Activated T-cell treated with anti-CD3 and anti-CD28 coated beads, Interleukin-2, amount 50 U/mL, for 48 hours (primary cell): ENCODE measurements around the gene MS4A4E.
"Not testable (repeated sequence)": the region's sequence is repeated elsewhere in the genome, so short reads cannot be mapped to it uniquely, and the experiment has no call there.

Experiments
- DNase-seq, 2 experiments: peaks; one replicate each; pipeline ENCODE4 v3.0.0-alpha.2; 2020

MS4A4E gene

DNA sequence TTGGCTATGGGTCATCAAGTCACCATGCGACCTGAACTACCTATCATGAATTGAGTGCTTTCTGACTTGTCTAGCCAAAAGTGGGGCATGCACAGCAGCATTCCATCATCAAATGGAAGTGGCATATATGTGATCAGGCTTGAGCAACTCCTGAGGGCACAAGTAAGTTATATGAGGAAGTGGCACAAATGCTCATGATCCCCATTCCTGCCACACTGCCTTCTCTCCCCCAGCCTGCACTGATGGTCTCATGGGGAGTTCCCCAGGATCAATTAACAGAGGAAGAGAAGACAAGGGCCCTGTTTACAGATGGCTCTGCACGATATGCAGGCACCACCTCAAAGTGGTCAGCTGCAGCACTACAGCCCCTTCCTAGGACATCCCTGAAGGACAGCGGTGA, 21.8 kb downstream of the MS4A4E start:
- DNase-seq, result no peak

DNA sequence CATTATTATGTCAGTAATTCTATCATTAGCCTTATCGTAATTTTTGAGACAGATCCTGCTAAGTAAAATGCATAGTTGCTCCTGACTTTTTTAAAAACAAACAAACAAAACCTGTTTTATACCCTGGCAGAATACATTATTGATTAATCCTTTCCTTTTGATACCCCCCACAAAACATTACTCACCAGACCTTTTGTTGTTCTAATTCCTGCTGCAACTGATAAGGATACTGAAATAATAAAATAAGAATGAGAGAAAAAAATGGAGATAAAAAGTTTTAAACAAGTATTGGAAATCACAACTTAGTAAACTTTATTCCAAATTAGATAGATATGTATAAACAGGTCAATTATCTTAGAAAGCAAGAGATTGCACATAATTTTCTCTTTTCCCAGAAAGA, 28.6 kb downstream of the MS4A4E start:
- no peak for DNase-seq

DNA sequence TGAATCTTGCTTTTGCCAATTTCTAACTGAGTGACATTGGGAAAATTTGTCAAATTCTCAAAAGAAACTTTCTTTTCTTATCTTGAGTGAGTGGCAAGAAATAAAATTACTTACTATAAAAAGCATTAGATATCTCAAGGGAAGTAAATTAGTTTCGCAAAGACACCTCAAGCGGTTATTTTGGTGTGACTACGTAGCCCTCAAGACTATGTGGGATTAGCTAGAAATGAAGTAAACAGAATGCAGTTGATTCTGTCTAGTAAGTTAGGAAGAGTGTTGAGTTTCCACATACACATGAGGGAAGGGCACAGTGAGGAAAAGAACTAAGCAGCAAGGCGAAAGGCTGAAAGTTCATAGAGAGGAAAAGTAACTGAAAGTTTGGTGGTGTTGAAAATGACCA, 31.7 kb downstream of the MS4A4E start:
- DNase-seq, result no peak

DNA sequence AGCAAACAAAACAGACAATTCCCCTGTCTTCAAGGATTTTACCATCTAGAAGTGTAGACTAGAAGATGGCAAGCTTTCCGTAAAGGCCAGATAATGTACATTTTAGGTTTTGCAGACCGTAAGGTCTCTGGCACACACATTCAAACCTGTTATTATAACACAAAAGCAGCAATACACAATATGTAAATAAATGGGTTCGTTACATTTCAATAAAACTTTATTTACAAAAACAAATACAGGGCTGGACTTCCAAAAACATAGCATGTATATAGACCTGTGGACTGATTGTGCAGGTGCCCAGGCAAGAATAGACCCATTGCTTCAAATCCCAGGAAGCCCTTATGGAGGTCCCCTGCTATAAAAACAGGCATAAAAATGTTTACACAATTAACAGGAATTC, 33.0 kb downstream of the MS4A4E start:
- no peak for DNase-seq

GRCh38 chr11:60208951-60209350, 34.0 kb downstream of the MS4A4E start:
- no peak for DNase-seq

GRCh38 chr11:60208146-60208895, 34.6 kb downstream of the MS4A4E start:
- no peak for DNase-seq

GRCh38 chr11:60206616-60207015, 36.3 kb downstream of the MS4A4E start:
- peak; percentile 38 to 41 for DNase-seq

GRCh38 chr11:60204922-60205321, 38.0 kb downstream of the MS4A4E start:
- DNase-seq, result no peak

GRCh38 chr11:60201334-60201733, 41.6 kb downstream of the MS4A4E start:
- not testable (repeated sequence) for DNase-seq

GRCh38 chr11:60197442-60197841, 45.5 kb downstream of the MS4A4E start:
- DNase-seq, result no peak

DNA sequence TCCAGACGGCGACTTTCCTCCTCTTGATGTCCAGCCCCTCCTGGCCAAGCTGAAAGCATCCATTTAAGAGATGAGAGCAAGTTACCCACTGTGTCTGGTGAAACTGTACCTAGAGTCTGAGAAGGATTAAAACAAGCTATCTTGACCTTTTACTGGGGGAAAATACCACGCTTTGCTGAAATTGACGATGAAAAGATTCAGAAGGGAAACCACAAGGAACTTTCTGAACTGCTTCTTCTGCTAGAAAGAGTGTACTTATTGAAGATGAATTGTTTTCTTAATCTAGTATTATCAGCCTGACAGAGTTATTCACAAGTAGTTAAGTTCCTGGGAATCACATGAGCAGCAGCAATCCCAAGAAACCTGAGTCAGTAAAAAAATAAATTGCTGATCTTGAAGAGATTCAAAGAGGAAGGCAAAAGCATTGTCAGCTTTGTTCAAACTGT, 47.0 kb downstream of the MS4A4E start:
- DNase-seq, result no peak

DNA sequence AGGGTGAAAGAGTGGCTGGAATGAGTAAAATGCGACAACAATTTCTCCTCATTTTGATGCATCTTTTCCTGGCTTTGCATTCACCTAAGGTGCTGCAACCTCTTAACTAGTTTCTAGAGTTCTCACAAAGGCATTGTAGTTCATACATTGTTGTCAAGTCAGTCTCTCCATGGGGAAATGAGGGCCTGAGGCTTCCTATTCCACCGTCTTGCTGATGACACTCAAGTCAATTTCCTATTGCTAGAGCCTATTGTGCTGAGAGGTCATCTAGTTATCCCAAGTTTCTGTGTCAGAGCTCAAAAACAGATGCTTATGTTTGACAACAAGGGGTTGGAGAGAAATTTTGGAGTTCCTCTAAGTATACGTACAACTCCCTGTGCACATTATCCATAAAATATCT, 48.4 kb downstream of the MS4A4E start:
- DNase-seq, result no peak

GRCh38 chr11:60193687-60194433, 49.1 kb downstream of the MS4A4E start:
- peak; percentile 77 to 80 for DNase-seq

GRCh38 chr11:60192564-60192963, 50.4 kb downstream of the MS4A4E start:
- DNase-seq, result not testable (repeated sequence)

GRCh38 chr11:60188481-60188880, 54.5 kb downstream of the MS4A4E start:
- DNase-seq, result not testable (repeated sequence)

GRCh38 chr11:60186128-60186527, 56.8 kb downstream of the MS4A4E start:
- DNase-seq, result not testable (repeated sequence)

GRCh38 chr11:60185512-60185827, 57.5 kb downstream of the MS4A4E start:
- DNase-seq, result not testable (repeated sequence)

GRCh38 chr11:60184824-60185511, 58.0 kb downstream of the MS4A4E start:
- no peak for DNase-seq

- no peak for DNase-seq
Measured at GRCh38 chr11:60183591-60184205, 59.2 kb downstream of the MS4A4E start.

- DNase-seq, result no peak
Measured at GRCh38 chr11:60182541-60183330, 60.2 kb downstream of the MS4A4E start, which contains the start of gene MS4A6A. Gene MS4A6A, minus strand, starts transcription at chr11:60183083. Its CDS starts 1,356 bp downstream, at chr11:60181727.

GRCh38 chr11:60175860-60176275, 67.1 kb downstream of the MS4A4E start:
- no peak for DNase-seq

DNA sequence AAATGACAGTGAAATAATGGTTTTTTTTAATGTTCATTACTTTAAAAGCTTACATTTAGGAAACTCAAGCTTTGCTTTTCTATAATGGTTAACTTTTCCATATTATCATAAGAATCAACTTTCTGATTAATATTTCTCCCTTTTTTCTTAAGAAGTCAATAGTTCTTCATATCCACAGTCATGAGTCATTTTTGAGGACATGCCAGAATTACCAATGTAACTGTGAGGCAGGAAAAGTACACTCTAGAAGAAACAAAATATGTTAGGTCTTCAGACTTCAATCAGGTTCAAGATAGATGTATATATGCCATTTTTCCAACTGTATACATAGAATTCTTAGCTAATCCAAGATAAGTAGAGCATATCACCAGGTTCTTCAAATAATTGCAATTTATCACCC, 70.9 kb downstream of the MS4A4E start:
- no peak for DNase-seq
